PC-9 (cell line): ENCODE measurements around the gene RDH13. TPM values are rescaled to one million over a fixed set of nuclear protein-coding genes. Genes with fewer than 3 reads are reported as not detected.
A peak's percentile ranks its signal among the peaks of the same experiment; 100 is the strongest.

Source experiments
- BruUV-seq: library from RNA; stranded (reverse); fragments of 400-500 nt; replicated peaks from 2 replicates; lab custom pipeline; 2021; lab: Mats Ljungman, UMichigan
- CTCF ChIA-PET: fragments of 300-600 bp; sonication (Branson Sonifier 250); formaldehyde crosslinking; loops from one replicate; lab custom pipeline; 2022; ENCODE audit warnings: antibody characterized with exemption; lab: Charles Lee
- POLR2A ChIA-PET: fragments of 300-600 bp; sonication (Branson Sonifier 250); formaldehyde crosslinking; loops from one replicate; lab custom pipeline; 2022; ENCODE audit warnings: antibody characterized with exemption; ENCODE audit not compliant: unreplicated experiment; lab: Charles Lee
- DNase-seq, 2 experiments: peaks; one replicate each; pipeline versions ENCODE4 v3.0.0 to v3.0.0-alpha.2; 2015 to 2022; ENCODE audit warnings: mixed read lengths in 1 of 2
- H2AFZ ChIP-seq: fragments of 200-600 bp; sonication (generic); 2 replicates; pipeline ENCODE4 v1.8.1; 2017; ENCODE audit warnings: antibody characterized with exemption
- H3F3A ChIP-seq: fragments of 200-600 bp; sonication (generic); 2 replicates; pipeline ENCODE4 v1.8.1; 2017; ENCODE audit warnings: antibody characterized with exemption, mild to moderate bottlenecking, low read depth; ENCODE audit not compliant: insufficient read depth
- H3K27ac ChIP-seq: fragments of 200-600 bp; sonication (generic); 2 replicates; pipeline ENCODE4 v1.6.1; 2016; ENCODE audit warnings: mixed run types
- H3K27me3 ChIP-seq: fragments of 200-600 bp; sonication (generic); 2 replicates; pipeline ENCODE4 v1.6.1; 2016; ENCODE audit warnings: low read depth, mixed run types; ENCODE audit not compliant: insufficient read depth
- H3K36me3 ChIP-seq: fragments of 200-600 bp; sonication (generic); 2 replicates; pipeline ENCODE4 v1.6.1; 2016; ENCODE audit warnings: low read depth, mixed run types
- H3K4me1 ChIP-seq: fragments of 200-600 bp; sonication (generic); replicated peaks from 2 replicates; pipeline ENCODE4 v1.6.1; 2016; ENCODE audit warnings: mixed run types; ENCODE audit not compliant: insufficient read depth
- H3K4me2 ChIP-seq: fragments of 200-600 bp; sonication (generic); 2 replicates; pipeline ENCODE4 v1.6.1; 2017; ENCODE audit warnings: mixed run types
- H3K4me3 ChIP-seq: fragments of 200-600 bp; sonication (generic); 2 replicates; pipeline ENCODE4 v1.6.1; 2016; ENCODE audit warnings: mixed run types
- H3K79me2 ChIP-seq: fragments of 200-600 bp; sonication (generic); 2 replicates; pipeline ENCODE4 v1.6.1; 2017; ENCODE audit warnings: low read depth, mixed run types
- H3K9me2 ChIP-seq: fragments of 200-600 bp; sonication (generic); 2 replicates; pipeline ENCODE4 v1.8.1; 2017; ENCODE audit warnings: mild to moderate bottlenecking; ENCODE audit not compliant: insufficient read depth
- H3K9me3 ChIP-seq: fragments of 200-600 bp; sonication (generic); 2 replicates; pipeline ENCODE4 v1.8.1; 2016; ENCODE audit warnings: low read depth; ENCODE audit not compliant: insufficient read depth
- H4K20me1 ChIP-seq: fragments of 200-600 bp; sonication (generic); 2 replicates; pipeline ENCODE4 v1.8.1; 2017; ENCODE audit not compliant: insufficient read depth
- EZH2 ChIP-seq: fragments of 200-600 bp; sonication (generic); IDR thresholded peaks from 2 replicates; pipeline ENCODE4 v1.8.0; 2017; ENCODE audit warnings: antibody characterized with exemption, low read depth
- intact Hi-C: fragments of 100-400 bp; cut with micrococcal nuclease; formaldehyde crosslinking; loops from one replicate; pipeline ENCODE4 v1.10.0; 2022; ENCODE audit not compliant: unreplicated experiment
- total RNA-seq: library from RNA; stranded (reverse); gene quantifications from 2 replicates; pipeline ENCODE4 v1.2.3, GENCODE V29; 2021
- TF ChIP-seq, protein P1 (sequence below): fragments of 200-600 bp; sonication (generic); conservative IDR thresholded peaks from 2 replicates; pipeline ENCODE4 v1.6.1; 2017; ENCODE audit warnings: mixed run types, antibody characterized with exemption, mild to moderate bottlenecking, moderate library complexity

Gene RDH13
- total RNA-seq, 1 experiment from 2014 or later, result 39.8 TPM

DNA sequence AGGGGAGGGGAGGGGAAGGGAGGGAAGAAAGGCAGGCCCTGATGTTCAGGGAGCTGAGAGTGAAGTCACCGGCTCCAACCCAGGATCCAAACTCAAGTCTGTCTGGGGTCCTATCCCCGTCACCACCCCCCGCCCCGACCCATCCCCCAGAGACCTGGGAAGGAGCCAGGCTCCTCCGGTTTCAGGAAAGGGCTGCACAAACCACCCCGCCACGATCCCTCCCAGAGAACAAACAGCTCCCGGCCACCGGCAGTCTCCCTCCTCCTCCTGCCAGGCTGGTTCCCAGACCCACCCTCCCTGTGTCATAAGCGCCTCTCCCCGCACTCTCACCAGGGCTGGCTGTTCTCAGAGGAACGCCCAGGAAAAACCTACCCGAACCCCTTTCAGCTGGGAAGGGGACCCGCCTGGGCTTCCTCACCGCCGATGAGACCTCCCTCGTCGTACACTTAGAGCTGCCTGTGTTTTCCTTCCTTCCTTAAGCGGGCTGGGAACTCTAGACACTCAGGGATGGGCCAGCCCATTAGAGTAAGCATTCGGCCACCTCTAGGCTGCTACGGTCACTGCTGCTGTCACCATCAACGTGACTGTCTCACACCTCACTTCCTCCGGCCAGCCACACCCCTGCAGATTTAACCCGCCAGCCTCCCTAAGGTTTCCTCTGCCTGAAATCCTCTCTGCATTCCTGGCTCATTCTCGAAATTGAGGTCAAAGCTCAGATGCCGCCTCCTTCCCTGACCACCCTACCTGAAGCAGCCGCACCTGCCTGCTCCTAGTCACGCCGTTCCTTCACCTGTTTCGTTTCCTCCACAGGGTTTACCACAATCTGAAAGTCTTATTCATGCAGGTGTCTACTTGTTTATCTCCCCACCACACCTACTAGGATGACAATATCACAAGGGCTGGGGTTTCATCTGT, 6.3 kb upstream of the RDH13 start:
- peaks cover 31% of the 10 kb centered on the region for H3K4me1 ChIP-seq
- ChIA-PET POLR2A (interaction anchor here (0.6 to 1.0 kb wide), 4 partner anchors 17 to 479 kb away, joined by 3 to 8 read pairs (median 4); partner anchors contain the start of gene UBE2S), CTCF (interaction anchor here (0.5 to 0.6 kb wide), 3 partner anchors 21 to 584 kb away, joined by 4 to 11 read pairs (median 10); no protein-coding TSS in a partner anchor)
- no peaks in the 10 kb centered on the region for H4K20me1 ChIP-seq
- peak overlapping the region; percentile 98 for H3K27ac ChIP-seq
- TF ChIP-seq, protein P1, sequence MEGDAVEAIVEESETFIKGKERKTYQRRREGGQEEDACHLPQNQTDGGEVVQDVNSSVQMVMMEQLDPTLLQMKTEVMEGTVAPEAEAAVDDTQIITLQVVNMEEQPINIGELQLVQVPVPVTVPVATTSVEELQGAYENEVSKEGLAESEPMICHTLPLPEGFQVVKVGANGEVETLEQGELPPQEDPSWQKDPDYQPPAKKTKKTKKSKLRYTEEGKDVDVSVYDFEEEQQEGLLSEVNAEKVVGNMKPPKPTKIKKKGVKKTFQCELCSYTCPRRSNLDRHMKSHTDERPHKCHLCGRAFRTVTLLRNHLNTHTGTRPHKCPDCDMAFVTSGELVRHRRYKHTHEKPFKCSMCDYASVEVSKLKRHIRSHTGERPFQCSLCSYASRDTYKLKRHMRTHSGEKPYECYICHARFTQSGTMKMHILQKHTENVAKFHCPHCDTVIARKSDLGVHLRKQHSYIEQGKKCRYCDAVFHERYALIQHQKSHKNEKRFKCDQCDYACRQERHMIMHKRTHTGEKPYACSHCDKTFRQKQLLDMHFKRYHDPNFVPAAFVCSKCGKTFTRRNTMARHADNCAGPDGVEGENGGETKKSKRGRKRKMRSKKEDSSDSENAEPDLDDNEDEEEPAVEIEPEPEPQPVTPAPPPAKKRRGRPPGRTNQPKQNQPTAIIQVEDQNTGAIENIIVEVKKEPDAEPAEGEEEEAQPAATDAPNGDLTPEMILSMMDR, result no peak; the same call in 1 of the 2 replicates
- no peak for TF ChIP-seq EZH2
- no peaks in the 10 kb centered on the region for H3K9me2 ChIP-seq
- peaks cover 37% of the 10 kb centered on the region for H3F3A ChIP-seq
- no peaks in the 10 kb centered on the region for H3K79me2 ChIP-seq
- peak; percentile 90 to 98 for DNase-seq
- no peak overlapping the region for H2AFZ ChIP-seq
- peak overlapping the region; percentile 63 for H3K4me3 ChIP-seq
- BruUV-seq, result TSS peak; percentile 77
- H3K27me3 ChIP-seq, result no peaks in the 10 kb centered on the region
- H3K36me3 ChIP-seq, result no peaks in the 10 kb centered on the region
- intact Hi-C loops, result loop anchor here (2.0 to 10.0 kb wide), 4 partner anchors 48 to 604 kb away; partner anchors contain the start of genes LENG9, PPP1R12C and ZNF628
- H3K9me3 ChIP-seq, result no peaks in the 10 kb centered on the region
- H3K4me2 ChIP-seq, result peak overlapping the region; percentile 94

DNA sequence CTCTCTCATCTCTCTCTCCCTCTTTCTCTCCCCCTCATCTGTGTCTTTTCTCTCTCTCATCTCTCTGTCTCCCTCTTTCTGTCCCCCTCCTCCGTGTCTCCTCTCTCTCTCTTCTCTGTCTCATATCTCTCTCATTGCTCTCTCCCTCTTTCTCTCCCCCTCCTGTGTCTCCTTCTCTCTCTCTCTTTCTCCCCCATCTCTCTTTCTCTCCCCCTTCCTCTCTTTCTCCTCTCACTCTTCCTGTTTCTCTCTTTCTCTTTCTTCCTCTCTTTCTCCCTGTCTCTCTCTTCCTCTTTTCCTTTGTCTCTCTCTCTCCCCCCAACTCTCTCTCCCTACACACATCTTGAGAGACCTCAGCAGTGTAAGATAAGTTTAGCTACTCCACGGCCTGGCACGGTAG, 4.9 kb upstream of the RDH13 start:
- intact Hi-C loops, result loop anchor here (2.0 to 10.0 kb wide), 4 partner anchors 49 to 603 kb away; partner anchors contain the start of genes LENG9, PPP1R12C and ZNF628

More for the DNA sequence above, 4.9 kb upstream of the RDH13 start:
- peak overlapping the region; percentile 98; the same call in 1 of the 2 replicates for H3K27ac ChIP-seq
- POLR2A ChIA-PET, result interaction anchor here (0.9 kb wide), 1 partner anchor 13 kb away, joined by 19 read pairs; no protein-coding TSS in a partner anchor
- no peak overlapping the region for H2AFZ ChIP-seq
- CTCF ChIA-PET, result interaction anchor here (0.7 kb wide), 1 partner anchor 393 kb away, joined by 3 read pairs; no protein-coding TSS in a partner anchor
- H3F3A ChIP-seq, result peaks cover 46% of the 10 kb centered on the region
- no peaks in the 10 kb centered on the region for H3K9me3 ChIP-seq
- H3K27me3 ChIP-seq, result no peaks in the 10 kb centered on the region
- peaks cover 31% of the 10 kb centered on the region for H3K4me1 ChIP-seq
- no peak for TF ChIP-seq EZH2
- TF ChIP-seq, protein P1, result no peak
- BruUV-seq, result no TSS peak
- no peaks in the 10 kb centered on the region for H3K36me3 ChIP-seq
- no peak overlapping the region for H3K4me3 ChIP-seq
- H3K79me2 ChIP-seq, result no peaks in the 10 kb centered on the region
- H3K9me2 ChIP-seq, result no peaks in the 10 kb centered on the region
- no peak for DNase-seq
- peak overlapping the region; percentile 45; the same call in 1 of the 2 replicates for H3K4me2 ChIP-seq
- H4K20me1 ChIP-seq, result no peaks in the 10 kb centered on the region
